HL-60 (cell line): Measurements from ENCODE around the gene SEMA4G.

ENCODE experiments used
- DNase-seq, 2 experiments: peaks; one replicate each; pipeline ENCODE4 v3.0.0-alpha.2; 2010 to 2020; ENCODE audit warnings: low read depth in 1 of 2, low spot score in 1 of 2
- H3K27ac ChIP-seq: fragments of 250-450 bp; sonication (Bioruptor Pico); replicated peaks from 2 replicates; pipeline ENCODE4 v1.5.1; 2020; ENCODE audit warnings: mild to moderate bottlenecking, moderate library complexity
- H3K27me3 ChIP-seq: fragments of 250-450 bp; sonication (Bioruptor Pico); 2 replicates; pipeline ENCODE4 v1.5.1; 2021; ENCODE audit warnings: mild to moderate bottlenecking, moderate library complexity; ENCODE audit not compliant: insufficient read depth, poor library complexity, severe bottlenecking
- H3K4me3 ChIP-seq: replicated peaks from 2 replicates; pipeline ENCODE4 v1.5.1; 2011; ENCODE audit warnings: mild to moderate bottlenecking, control low read depth, low read length; ENCODE audit not compliant: insufficient read depth
- GABPA ChIP-seq: IDR thresholded peaks from 2 replicates; pipeline ENCODE4 v1.6.1; 2012; ENCODE audit warnings: low read depth
- POLR2AphosphoS5 ChIP-seq: IDR thresholded peaks from 2 replicates; pipeline ENCODE4 v1.6.1; 2012; ENCODE audit warnings: low read depth
- REST ChIP-seq: IDR thresholded peaks from 2 replicates; pipeline ENCODE4 v1.6.1; 2012; ENCODE audit warnings: low read depth; ENCODE audit not compliant: insufficient replicate concordance
- SPI1 ChIP-seq: IDR thresholded peaks from 2 replicates; pipeline ENCODE4 v1.6.1; 2012; ENCODE audit warnings: low read depth, mild to moderate bottlenecking, borderline replicate concordance
- TF ChIP-seq, protein P1 (sequence below): IDR thresholded peaks from one replicate; pipeline ENCODE4 v1.5.1; 2011; ENCODE audit warnings: low read length, control low read depth, inconsistent platforms; ENCODE audit not compliant: insufficient read depth

Gene SEMA4G

GRCh38 chr10:101015582-101015973 lies 46.3 kb downstream of the SEMA4G start:
- no peak overlapping the region for H3K27ac ChIP-seq
- no peak for DNase-seq
- TF ChIP-seq, protein P1, sequence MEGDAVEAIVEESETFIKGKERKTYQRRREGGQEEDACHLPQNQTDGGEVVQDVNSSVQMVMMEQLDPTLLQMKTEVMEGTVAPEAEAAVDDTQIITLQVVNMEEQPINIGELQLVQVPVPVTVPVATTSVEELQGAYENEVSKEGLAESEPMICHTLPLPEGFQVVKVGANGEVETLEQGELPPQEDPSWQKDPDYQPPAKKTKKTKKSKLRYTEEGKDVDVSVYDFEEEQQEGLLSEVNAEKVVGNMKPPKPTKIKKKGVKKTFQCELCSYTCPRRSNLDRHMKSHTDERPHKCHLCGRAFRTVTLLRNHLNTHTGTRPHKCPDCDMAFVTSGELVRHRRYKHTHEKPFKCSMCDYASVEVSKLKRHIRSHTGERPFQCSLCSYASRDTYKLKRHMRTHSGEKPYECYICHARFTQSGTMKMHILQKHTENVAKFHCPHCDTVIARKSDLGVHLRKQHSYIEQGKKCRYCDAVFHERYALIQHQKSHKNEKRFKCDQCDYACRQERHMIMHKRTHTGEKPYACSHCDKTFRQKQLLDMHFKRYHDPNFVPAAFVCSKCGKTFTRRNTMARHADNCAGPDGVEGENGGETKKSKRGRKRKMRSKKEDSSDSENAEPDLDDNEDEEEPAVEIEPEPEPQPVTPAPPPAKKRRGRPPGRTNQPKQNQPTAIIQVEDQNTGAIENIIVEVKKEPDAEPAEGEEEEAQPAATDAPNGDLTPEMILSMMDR: no peak
- TF ChIP-seq GABPA (no peak), POLR2AphosphoS5 (no peak), REST (no peak), SPI1 (no peak)
- no peak overlapping the region for H3K4me3 ChIP-seq
- H3K27me3 ChIP-seq: no peaks in the 10 kb centered on the region

DNA sequence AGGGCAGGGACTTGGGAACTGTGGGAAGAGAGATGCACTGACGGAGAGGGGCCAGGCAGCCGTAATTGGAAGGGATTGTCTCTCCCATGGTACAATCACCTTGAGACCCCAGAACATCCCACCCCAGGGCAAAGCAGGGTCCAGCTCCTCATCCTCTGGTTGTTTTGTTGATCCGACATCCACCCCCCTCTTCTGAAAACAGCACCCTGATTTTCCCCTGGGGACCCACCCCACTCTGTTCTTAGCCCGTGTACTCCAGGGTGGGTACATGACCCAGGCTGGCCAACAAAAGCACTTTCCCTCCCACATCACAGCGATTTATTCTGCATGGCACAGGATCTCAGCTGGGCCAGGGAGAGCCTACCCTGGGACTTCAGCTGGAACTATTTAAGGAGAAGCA lies 47.5 kb downstream of the SEMA4G start:
- no peak overlapping the region for H3K4me3 ChIP-seq
- TF ChIP-seq POLR2AphosphoS5 (no peak), SPI1 (no peak), REST (no peak), GABPA (no peak)
- TF ChIP-seq, protein P1: no peak
- no peaks in the 10 kb centered on the region for H3K27me3 ChIP-seq
- no peak overlapping the region for H3K27ac ChIP-seq
- no peak for DNase-seq

DNA sequence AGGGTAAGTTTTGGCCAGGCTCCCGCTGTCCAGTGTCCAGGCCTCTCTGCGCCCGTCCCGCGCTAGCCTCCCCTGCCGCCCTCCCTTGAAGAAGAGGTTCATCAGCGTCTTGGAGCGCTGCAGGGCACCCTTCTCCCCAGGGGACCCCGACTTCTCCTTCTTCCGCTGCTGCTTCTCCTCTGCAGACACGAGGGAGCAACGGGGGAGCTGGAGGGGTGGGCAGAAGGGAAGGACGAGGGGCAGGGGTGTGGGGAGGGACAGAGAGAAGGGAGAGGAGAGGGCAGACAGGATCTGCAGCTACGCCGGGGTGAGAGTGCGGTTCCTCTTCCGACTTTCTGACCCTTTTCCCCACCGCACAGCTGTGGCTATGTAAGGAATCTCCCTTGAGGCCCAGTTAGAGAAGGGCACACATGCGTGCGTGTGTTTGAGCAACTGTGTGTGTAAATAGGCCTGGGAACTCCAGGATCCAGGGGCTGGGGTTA lies 48.9 kb downstream of the SEMA4G start:
- peak; percentile 77 to 88 for DNase-seq
- peak overlapping the region; percentile 13 for H3K4me3 ChIP-seq
- H3K27ac ChIP-seq: peak overlapping the region; percentile 65
- TF ChIP-seq REST: no peak
- TF ChIP-seq SPI1: peak; percentile 59; the same call in 1 of the 2 replicates
- peak; percentile 51; the same call in 1 of the 2 replicates for TF ChIP-seq POLR2AphosphoS5
- no peak for TF ChIP-seq GABPA
- TF ChIP-seq, protein P1: no peak
- no peaks in the 10 kb centered on the region for H3K27me3 ChIP-seq
